GM10266 (cell line): ENCODE measurements around the gene PRSS22.
A peak's percentile ranks its signal among the peaks of the same experiment; 100 is the strongest.

Experiments
- DNase-seq: peaks from one replicate; pipeline ENCODE4 v3.0.0; 2012; ENCODE audit errors: extremely low spot score
- CTCF ChIP-seq: IDR thresholded peaks from 2 replicates; pipeline ENCODE4 v1.5.1; 2012; ENCODE audit warnings: mild to moderate bottlenecking, low read depth; ENCODE audit not compliant: control insufficient read depth, insufficient read depth; ENCODE audit errors: missing control alignments

PRSS22 gene

GRCh38 chr16:2860826-2861567 lies 3.0 kb upstream of the PRSS22 start:
- TF ChIP-seq CTCF: no peak
- DNase-seq: no peak

- no peak for TF ChIP-seq CTCF
- DNase-seq: no peak
Observed at GRCh38 chr16:2859686-2860265, 1.8 kb upstream of the PRSS22 start.

GRCh38 chr16:2858245-2859025 lies 465 bp upstream of the PRSS22 start:
- no peak for DNase-seq

GRCh38 chr16:2856686-2857450 lies 1.1 kb downstream of the PRSS22 start:
- DNase-seq: no peak
- no peak for TF ChIP-seq CTCF

More at GRCh38 chr16:2858245-2859025, 465 bp upstream of the PRSS22 start:
- no peak for TF ChIP-seq CTCF

GRCh38 chr16:2856061-2856670 lies 1.8 kb downstream of the PRSS22 start:
- TF ChIP-seq CTCF: no peak
- no peak for DNase-seq

- peak; percentile 28 for DNase-seq
- no peak for TF ChIP-seq CTCF
Observed at GRCh38 chr16:2855536-2855935, 2.4 kb downstream of the PRSS22 start.
